Small intestine (tissue), 7 donors: ENCODE results near the gene PRSS38. TPM values are rescaled to one million over a fixed set of nuclear protein-coding genes. Genes with fewer than 3 reads are reported as not detected.

Source experiments
- DNase-seq, 2 donors: peaks; one replicate each; pipeline versions ENCODE4 v3.0.0 to v3.0.0-alpha.2; 2013
- FAIRE-seq: peaks from 2 replicates; lab custom pipeline; 2012; peaks lifted over from hg19 to GRCh38; lab: Jason Lieb, UNC
- H3K27ac ChIP-seq, 3 donors: one replicate each; pipeline ENCODE4 v1.5.1; 2013; ENCODE audit warnings: low read length in 2 of 3, mild to moderate bottlenecking in 2 of 3, control low read depth in 1 of 3, inconsistent platforms in 1 of 3, low read depth in 1 of 3, moderate library complexity in 1 of 3
- H3K27me3 ChIP-seq, 3 donors: one replicate each; pipeline ENCODE4 v1.6.1; 2013; ENCODE audit warnings: low read length in 3 of 3, inconsistent platforms in 1 of 3; ENCODE audit not compliant: control insufficient read depth in 3 of 3, insufficient read depth in 3 of 3
- H3K36me3 ChIP-seq, 3 donors: one replicate each; pipeline ENCODE4 v1.6.1; 2013; ENCODE audit warnings: low read length in 3 of 3, inconsistent platforms in 1 of 3, low read depth in 1 of 3, mild to moderate bottlenecking in 1 of 3, moderate library complexity in 1 of 3; ENCODE audit not compliant: control insufficient read depth in 3 of 3, insufficient read depth in 2 of 3
- H3K4me1 ChIP-seq, 3 donors: one replicate each; pipeline ENCODE4 v1.6.1; 2013; ENCODE audit warnings: low read length in 2 of 3, inconsistent platforms in 1 of 3, low read depth in 1 of 3, mild to moderate bottlenecking in 1 of 3, moderate library complexity in 1 of 3; ENCODE audit not compliant: control insufficient read depth in 3 of 3, insufficient read depth in 2 of 3
- H3K4me3 ChIP-seq, 3 donors: one replicate each; pipeline ENCODE4 v1.5.1; 2013; ENCODE audit warnings: low read length in 3 of 3, control low read depth in 1 of 3, inconsistent platforms in 1 of 3, low read depth in 1 of 3, mild to moderate bottlenecking in 1 of 3, moderate library complexity in 1 of 3
- H3K9me3 ChIP-seq, 2 donors: one replicate each; pipeline ENCODE4 v1.6.1; 2013; ENCODE audit warnings: low read depth in 1 of 2, low read length in 1 of 2; ENCODE audit not compliant: control insufficient read depth in 2 of 2, insufficient read depth in 1 of 2
- WGBS, 3 donors: extraction: QIAGEN DNeasy Blood & Tissue Kit; methylation state at CpG; one replicate each; pipeline ENCODE4 v1.1.7; 2013; 5-methylcytosine and 5-hydroxymethylcytosine counted together
- polyA plus RNA-seq, 4 donors: library from polyadenylated mRNA; stranded (reverse) in 3 of 4; unstranded in 1 of 4; fragments of 200-250 nt in 3 of 4; fragments of 120-200 nt in 1 of 4; gene quantifications; one replicate each; pipeline versions ENCODE4 v1.2.1 to v1.2.3, GENCODE V29; 2013
- donor health status: healthy with polysubstance abuse.
- donor health status: control.
- donor health status: control.
- donor health status: Bipolar disorder and iron deficiency.
- donor health status: healthy.

PRSS38 gene
- polyA plus RNA-seq, 4 donors: not detected

DNA sequence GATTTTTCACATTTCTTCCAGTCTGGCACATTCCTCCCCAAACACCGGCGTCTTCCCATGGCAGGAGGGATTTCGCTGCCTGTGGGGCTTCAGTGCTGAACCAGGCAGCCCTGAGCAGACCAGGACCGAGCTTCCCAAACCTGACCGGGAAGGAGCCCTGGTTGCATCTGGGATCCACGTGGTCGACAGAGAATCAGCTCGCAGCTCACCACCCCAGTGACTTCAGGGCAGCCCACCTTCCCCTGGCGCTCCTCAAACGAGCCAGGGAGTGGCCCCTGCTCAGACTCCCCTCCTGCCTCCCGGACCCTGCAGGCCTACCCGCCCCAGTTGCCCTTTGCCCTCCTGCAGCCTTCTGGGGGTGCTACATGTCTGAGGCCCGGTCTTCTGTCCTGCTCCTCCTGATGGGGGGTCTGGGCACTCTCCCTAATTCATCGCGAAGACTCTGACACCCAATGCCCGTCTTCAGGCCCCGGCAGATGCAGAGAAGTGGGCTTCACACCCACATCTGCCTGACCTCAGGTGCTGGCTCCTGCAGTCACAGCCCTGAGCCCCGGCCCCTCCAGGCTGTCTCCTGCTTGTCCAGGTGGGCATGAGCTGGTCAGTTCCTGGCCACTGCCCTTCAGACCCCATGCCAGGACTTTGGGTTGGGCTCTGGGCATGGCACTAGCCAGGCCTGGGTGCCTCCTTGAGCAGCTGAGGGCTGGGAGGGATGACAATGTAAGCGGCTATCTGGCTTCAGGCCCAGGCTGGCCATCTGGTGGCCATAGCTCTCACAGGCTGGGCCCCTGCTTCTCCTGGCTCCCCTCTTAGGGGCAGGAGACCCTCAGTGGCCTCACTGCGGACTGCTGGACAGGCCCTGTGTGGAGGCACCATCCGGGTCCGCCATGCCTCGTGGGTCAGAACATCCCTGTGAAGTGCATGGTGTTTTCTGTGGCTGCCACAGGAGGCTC lies 26.1 kb upstream of the PRSS38 start:
- H3K4me3 ChIP-seq: no peak overlapping the region
- FAIRE-seq: no peak
- no peak overlapping the region for H3K27ac ChIP-seq
- WGBS, 3 donors: 46 to 64% (median 58%) methylated on average over 21 to 23 of the region's 23 CpGs
- peaks cover 0 to 20% (median 10%) of the 10 kb centered on the region in 3 donors for H3K4me1 ChIP-seq
- no peaks in the 10 kb centered on the region for H3K36me3 ChIP-seq
- H3K9me3 ChIP-seq: no peaks in the 10 kb centered on the region
- peak in 1 of 2 donors; percentile 6 for DNase-seq
- peaks cover 0 to 26% (median 0%) of the 10 kb centered on the region in 3 donors for H3K27me3 ChIP-seq

- H3K9me3 ChIP-seq: no peaks in the 10 kb centered on the region
- no peaks in the 10 kb centered on the region for H3K36me3 ChIP-seq
- WGBS, 3 donors: 77 to 84% (median 77%) methylated on average over 2 of the region's 2 CpGs
- no peak overlapping the region for H3K4me3 ChIP-seq
- FAIRE-seq: no peak
- H3K27ac ChIP-seq: no peak overlapping the region
- peaks cover 0 to 20% (median 10%) of the 10 kb centered on the region in 3 donors for H3K4me1 ChIP-seq
- H3K27me3 ChIP-seq: peaks cover 0 to 26% (median 0%) of the 10 kb centered on the region in 3 donors
- DNase-seq: no peak
These were observed 25.5 kb upstream of the PRSS38 start for GRCh38 chr1:227790034-227790400.

DNA sequence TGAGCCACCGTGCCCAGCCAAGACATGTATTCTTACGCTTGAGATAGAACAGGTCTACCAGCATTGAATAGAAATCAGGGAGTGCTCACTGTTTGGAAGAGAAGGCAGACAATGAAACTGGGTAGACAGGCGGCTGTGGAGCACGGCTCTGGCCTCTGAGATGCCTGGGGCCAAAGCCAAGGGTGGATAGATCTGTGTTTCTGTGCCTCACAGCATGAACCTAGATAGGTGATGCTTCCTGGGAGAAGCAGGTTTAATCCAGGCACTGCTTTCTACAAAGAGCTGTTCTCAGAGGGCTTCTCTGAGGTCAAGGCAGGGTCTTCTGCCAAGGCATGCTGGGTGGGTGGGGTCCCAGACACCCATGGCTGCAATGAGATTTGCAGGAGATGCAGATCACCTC lies 24.6 kb upstream of the PRSS38 start:
- FAIRE-seq: no peak

GRCh38 chr1:227791425-227792143 lies 23.9 kb upstream of the PRSS38 start:
- no peak overlapping the region for H3K27ac ChIP-seq
- no peak for FAIRE-seq
- H3K4me1 ChIP-seq: peaks cover 0 to 15% (median 8%) of the 10 kb centered on the region in 3 donors
- no peaks in the 10 kb centered on the region for H3K36me3 ChIP-seq
- H3K9me3 ChIP-seq: no peaks in the 10 kb centered on the region
- WGBS, 3 donors: 86 to 88% (median 87%) methylated on average over 6 of the region's 6 CpGs
- DNase-seq: no peak
- peaks cover 0 to 14% (median 0%) of the 10 kb centered on the region in 3 donors for H3K27me3 ChIP-seq
- H3K4me3 ChIP-seq: no peak overlapping the region

More for the DNA sequence above, 24.6 kb upstream of the PRSS38 start:
- no peaks in the 10 kb centered on the region for H3K9me3 ChIP-seq
- no peaks in the 10 kb centered on the region for H3K36me3 ChIP-seq
- DNase-seq: no peak
- H3K4me1 ChIP-seq: peaks cover 0 to 20% (median 10%) of the 10 kb centered on the region in 3 donors
- H3K4me3 ChIP-seq: no peak overlapping the region
- WGBS, 3 donors: 38 to 78% (median 56%) methylated on average over 4 of the region's 4 CpGs
- no peak overlapping the region for H3K27ac ChIP-seq
- peaks cover 0 to 21% (median 0%) of the 10 kb centered on the region in 3 donors for H3K27me3 ChIP-seq

GRCh38 chr1:227792216-227793078 lies 23.0 kb upstream of the PRSS38 start:
- H3K27ac ChIP-seq: no peak overlapping the region
- FAIRE-seq: no peak
- no peak for DNase-seq
- no peaks in the 10 kb centered on the region for H3K9me3 ChIP-seq
- peaks cover 0 to 7% (median 0%) of the 10 kb centered on the region in 3 donors for H3K27me3 ChIP-seq
- H3K36me3 ChIP-seq: no peaks in the 10 kb centered on the region
- peaks cover 0 to 6% (median 0%) of the 10 kb centered on the region in 3 donors for H3K4me1 ChIP-seq
- 81 to 82% (median 81%) methylated on average over 19 of the region's 19 CpGs for WGBS, 3 donors
- H3K4me3 ChIP-seq: no peak overlapping the region

GRCh38 chr1:227793079-227793947 lies 22.2 kb upstream of the PRSS38 start:
- H3K27me3 ChIP-seq: peaks cover 0 to 7% (median 0%) of the 10 kb centered on the region in 3 donors
- no peak for DNase-seq
- H3K4me3 ChIP-seq: no peak overlapping the region
- no peak for FAIRE-seq
- WGBS, 3 donors: 83 to 85% (median 84%) methylated on average over 9 to 10 of the region's 10 CpGs
- H3K4me1 ChIP-seq: peaks cover 0 to 3% (median 0%) of the 10 kb centered on the region in 3 donors
- H3K9me3 ChIP-seq: no peaks in the 10 kb centered on the region
- H3K27ac ChIP-seq: no peak overlapping the region
- no peaks in the 10 kb centered on the region for H3K36me3 ChIP-seq

GRCh38 chr1:227793948-227794816 lies 21.3 kb upstream of the PRSS38 start:
- DNase-seq: no peak
- no peak overlapping the region for H3K4me3 ChIP-seq
- 56 to 59% (median 57%) methylated on average over 11 to 12 of the region's 12 CpGs for WGBS, 3 donors
- FAIRE-seq: no peak
- H3K4me1 ChIP-seq: no peaks in the 10 kb centered on the region
- no peak overlapping the region for H3K27ac ChIP-seq
- H3K9me3 ChIP-seq: no peaks in the 10 kb centered on the region
- H3K36me3 ChIP-seq: no peaks in the 10 kb centered on the region
- peaks cover 0 to 4% (median 0%) of the 10 kb centered on the region in 3 donors for H3K27me3 ChIP-seq
